ENCODE measurements around the gene TBATA. TPM values are rescaled to one million over a fixed set of nuclear protein-coding genes. Genes with fewer than 3 reads are reported as not detected.

The TBATA gene
- polyA plus RNA-seq, 1 of the 3 experiments (the other 2 are of a cell fraction) = not detected

- H4K20me1 ChIP-seq (ENCODE audit: insufficient read depth) = no peaks in the 10 kb centered on the region
Observed at GRCh38 chr10:70769121-70769520, 16.1 kb downstream of the TBATA start.

More at GRCh38 chr10:70769121-70769520, 16.1 kb downstream of the TBATA start:
- 32% methylated on average over 4 of the region's 4 CpGs for WGBS (ENCODE audit: low lambda C conversion rate)
- TF ChIP-seq MXI1 (IDR thresholded peaks at IDR 0.05; ENCODE audit: low read depth, low read length) = no peak
- no peak for TF ChIP-seq FOSL2 (IDR thresholded peaks at IDR 0.05; ENCODE audit: borderline replicate concordance, low read depth)
- TF ChIP-seq FOXM1 (IDR thresholded peaks at IDR 0.05; ENCODE audit: low read depth) = no peak
- no peak for TF ChIP-seq TEAD4 (IDR thresholded peaks at IDR 0.05; ENCODE audit: borderline replicate concordance, insufficient read depth)
- no peak for TF ChIP-seq ZBTB33 (IDR thresholded peaks at IDR 0.05; ENCODE audit: borderline replicate concordance, low read depth)
- TF ChIP-seq RFX5 (IDR thresholded peaks at IDR 0.05; ENCODE audit: low read length) = no peak
- no peak for TF ChIP-seq NFIC (IDR thresholded peaks at IDR 0.05; ENCODE audit: borderline replicate concordance)
- no peak for TF ChIP-seq NRF1 (IDR thresholded peaks at IDR 0.05; ENCODE audit: low read depth, low read length)
- TF ChIP-seq SMC3 (IDR thresholded peaks at IDR 0.05; ENCODE audit: low read depth, low read length) = no peak
- TF ChIP-seq POLR2AphosphoS5 (IDR thresholded peaks at IDR 0.05; ENCODE audit: low read depth, low read length) = no peak
- TF ChIP-seq PBX3 (IDR thresholded peaks at IDR 0.05) = no peak
- TF ChIP-seq EZH2phosphoT487 (IDR thresholded peaks at IDR 0.05; ENCODE audit: borderline replicate concordance, low read depth) = no peak
- TF ChIP-seq, protein P1, sequence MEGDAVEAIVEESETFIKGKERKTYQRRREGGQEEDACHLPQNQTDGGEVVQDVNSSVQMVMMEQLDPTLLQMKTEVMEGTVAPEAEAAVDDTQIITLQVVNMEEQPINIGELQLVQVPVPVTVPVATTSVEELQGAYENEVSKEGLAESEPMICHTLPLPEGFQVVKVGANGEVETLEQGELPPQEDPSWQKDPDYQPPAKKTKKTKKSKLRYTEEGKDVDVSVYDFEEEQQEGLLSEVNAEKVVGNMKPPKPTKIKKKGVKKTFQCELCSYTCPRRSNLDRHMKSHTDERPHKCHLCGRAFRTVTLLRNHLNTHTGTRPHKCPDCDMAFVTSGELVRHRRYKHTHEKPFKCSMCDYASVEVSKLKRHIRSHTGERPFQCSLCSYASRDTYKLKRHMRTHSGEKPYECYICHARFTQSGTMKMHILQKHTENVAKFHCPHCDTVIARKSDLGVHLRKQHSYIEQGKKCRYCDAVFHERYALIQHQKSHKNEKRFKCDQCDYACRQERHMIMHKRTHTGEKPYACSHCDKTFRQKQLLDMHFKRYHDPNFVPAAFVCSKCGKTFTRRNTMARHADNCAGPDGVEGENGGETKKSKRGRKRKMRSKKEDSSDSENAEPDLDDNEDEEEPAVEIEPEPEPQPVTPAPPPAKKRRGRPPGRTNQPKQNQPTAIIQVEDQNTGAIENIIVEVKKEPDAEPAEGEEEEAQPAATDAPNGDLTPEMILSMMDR (IDR thresholded peaks at IDR 0.05) = no peak
- TF ChIP-seq MAX (IDR thresholded peaks at IDR 0.05; ENCODE audit: low read depth) = no peak
- TF ChIP-seq CHD2 (IDR thresholded peaks at IDR 0.05; ENCODE audit: low read length, partially characterized antibody) = no peak
- no peak for TF ChIP-seq RAD21 (IDR thresholded peaks at IDR 0.05; ENCODE audit: low read length)
- no peak for TF ChIP-seq REST (IDR thresholded peaks at IDR 0.05; ENCODE audit: low read depth, low read length)
- no peak overlapping the region for H2AFZ ChIP-seq (ENCODE audit: low read depth)
- H3K27ac ChIP-seq (ENCODE audit: low read depth in 2 of 2, low read length in 1 of 2) = no peak overlapping the region
- POLR2A ChIA-PET = no interaction called here
- no peaks in the 10 kb centered on the region for H3F3A ChIP-seq (replicated peaks; ENCODE audit: insufficient read depth)
- no peak overlapping the region for H3K9ac ChIP-seq
- no peaks in the 10 kb centered on the region for H3K9me2 ChIP-seq
- H3K4me2 ChIP-seq = no peak overlapping the region
- no peaks in the 10 kb centered on the region for H3K36me3 ChIP-seq (replicated peaks in 1 of 2; ENCODE audit: control insufficient read depth in 1 of 2, insufficient read depth in 2 of 2, low read length in 1 of 2)
- no peaks in the 10 kb centered on the region for H3K9me3 ChIP-seq
- H3K4me3 ChIP-seq (ENCODE audit: low read depth in 2 of 2, low read length in 1 of 2) = no peak overlapping the region
- no peaks in the 10 kb centered on the region for H3K79me2 ChIP-seq (ENCODE audit: insufficient read depth)
- DNase-seq = no peak
- H3K4me1 ChIP-seq (ENCODE audit: control insufficient read depth in 1 of 2, insufficient read depth in 2 of 2, low read depth in 1 of 2, low read length in 1 of 2) = no peaks in the 10 kb centered on the region; a peak in 1 of 4 replicates
- no peaks in the 10 kb centered on the region; the same call in 1 of the 2 replicates for H3K27me3 ChIP-seq (ENCODE audit: insufficient read depth)
- CTCF ChIA-PET = interaction anchor here (1.9 kb wide), 1 partner anchor 9 kb away, joined by 9 read pairs; no protein-coding TSS in a partner anchor
